ENCODE measurements around the gene ENTPD1.

ENTPD1 gene

GRCh38 chr10:95742962-95743535, 12.9 kb upstream of the ENTPD1 start:
- no peak for ATAC-seq (ENCODE audit: low read depth)
- no peak for TF ChIP-seq CTCF (IDR thresholded peaks at IDR 0.05; ENCODE audit: poor library complexity, severe bottlenecking)
- Histone ChIP-seq H3K9me3 (ENCODE audit: severe bottlenecking) (no peaks in the 10 kb centered on the region), H3K27ac (ENCODE audit: poor library complexity, severe bottlenecking) (no peak overlapping the region), H3K36me3 (ENCODE audit: low read depth) (no peaks in the 10 kb centered on the region), H3K27me3 (ENCODE audit: insufficient read depth, poor library complexity, severe bottlenecking) (no peaks in the 10 kb centered on the region), H3K4me1 (ENCODE audit: insufficient read depth, poor library complexity, severe bottlenecking) (no peaks in the 10 kb centered on the region), H3K4me3 (ENCODE audit: severe bottlenecking) (no peak overlapping the region)
- no peak for DNase-seq (ENCODE audit: low spot score)

GRCh38 chr10:95745501-95745900, 10.5 kb upstream of the ENTPD1 start:
- Histone ChIP-seq H3K36me3 (ENCODE audit: low read depth) (no peaks in the 10 kb centered on the region), H3K4me1 (ENCODE audit: insufficient read depth, poor library complexity, severe bottlenecking) (no peaks in the 10 kb centered on the region), H3K27me3 (ENCODE audit: insufficient read depth, poor library complexity, severe bottlenecking) (no peaks in the 10 kb centered on the region), H3K4me3 (ENCODE audit: severe bottlenecking) (no peak overlapping the region), H3K9me3 (ENCODE audit: severe bottlenecking) (no peaks in the 10 kb centered on the region), H3K27ac (ENCODE audit: poor library complexity, severe bottlenecking) (no peak overlapping the region)
- TF ChIP-seq CTCF (IDR thresholded peaks at IDR 0.05; ENCODE audit: poor library complexity, severe bottlenecking) = no peak
- DNase-seq (ENCODE audit: low spot score) (no peak), ATAC-seq (ENCODE audit: low read depth) (no peak)

GRCh38 chr10:95748349-95748748, 7.6 kb upstream of the ENTPD1 start:
- Histone ChIP-seq H3K36me3 (ENCODE audit: low read depth) (no peaks in the 10 kb centered on the region), H3K27ac (ENCODE audit: poor library complexity, severe bottlenecking) (no peak overlapping the region), H3K27me3 (ENCODE audit: insufficient read depth, poor library complexity, severe bottlenecking) (no peaks in the 10 kb centered on the region), H3K9me3 (ENCODE audit: severe bottlenecking) (no peaks in the 10 kb centered on the region), H3K4me1 (ENCODE audit: insufficient read depth, poor library complexity, severe bottlenecking) (no peaks in the 10 kb centered on the region), H3K4me3 (ENCODE audit: severe bottlenecking) (no peak overlapping the region)
- DNase-seq (ENCODE audit: low spot score) (no peak), ATAC-seq (ENCODE audit: low read depth) (no peak)
- TF ChIP-seq CTCF (IDR thresholded peaks at IDR 0.05; ENCODE audit: poor library complexity, severe bottlenecking) = no peak

GRCh38 chr10:95755511-95756004, 405 bp upstream of the ENTPD1 start:
- TF ChIP-seq CTCF (IDR thresholded peaks at IDR 0.05; ENCODE audit: poor library complexity, severe bottlenecking) = no peak
- no peak for DNase-seq (ENCODE audit: low spot score)
- no peaks in the 10 kb centered on the region for H3K9me3 ChIP-seq (ENCODE audit: severe bottlenecking)
- H3K27ac ChIP-seq (ENCODE audit: poor library complexity, severe bottlenecking) = no peak overlapping the region
- no peaks in the 10 kb centered on the region for H3K4me1 ChIP-seq (ENCODE audit: insufficient read depth, poor library complexity, severe bottlenecking)
- H3K4me3 ChIP-seq (ENCODE audit: severe bottlenecking) = no peak overlapping the region
- peak; percentile 38; the same call in 1 of the 3 replicates for ATAC-seq (ENCODE audit: low read depth)
- no peaks in the 10 kb centered on the region for H3K36me3 ChIP-seq (ENCODE audit: low read depth)
- H3K27me3 ChIP-seq (ENCODE audit: insufficient read depth, poor library complexity, severe bottlenecking) = no peaks in the 10 kb centered on the region

All from RWPE2 (cell line).